Activated T-helper 17 cell treated with anti-CD3 and anti-CD28 coated beads, Interleukin-2, amount 50 U/mL, for 72 hours (primary cell): ENCODE data around the gene NPFFR2. TPM values are rescaled to one million over a fixed set of nuclear protein-coding genes. Genes with fewer than 3 reads are reported as not detected.
A peak's percentile ranks its signal among the peaks of the same experiment; 100 is the strongest.
"Not testable (repeated sequence)": the region's sequence is repeated elsewhere in the genome, so short reads cannot be mapped to it uniquely, and the experiment has no call there.

ENCODE experiments used
- ATAC-seq: fragments of 150-1000 bp; cut with Tn5 transposase; replicated peaks from 2 replicates; pipeline ENCODE4 v1.10.0; 2021; ENCODE audit warnings: mild to moderate bottlenecking, moderate library complexity
- H3K27ac Mint-ChIP-seq: one replicate; pipeline ENCODE4 v1.8.0; 2022; ENCODE audit warnings: mixed read lengths
- H3K27me3 Mint-ChIP-seq: one replicate; pipeline ENCODE4 v1.8.0; 2022; ENCODE audit warnings: mixed read lengths
- H3K36me3 Mint-ChIP-seq: one replicate; pipeline ENCODE4 v1.8.0; 2022; ENCODE audit warnings: low read depth, mild to moderate bottlenecking, mixed read lengths
- H3K4me1 Mint-ChIP-seq: one replicate; pipeline ENCODE4 v1.8.0; 2022; ENCODE audit warnings: mixed read lengths
- H3K4me3 Mint-ChIP-seq: one replicate; pipeline ENCODE4 v1.8.0; 2022; ENCODE audit warnings: mild to moderate bottlenecking, mixed read lengths
- H3K9me3 Mint-ChIP-seq: one replicate; pipeline ENCODE4 v1.8.0; 2022; ENCODE audit warnings: mixed read lengths
- total RNA-seq, 2 donors: library from RNA; stranded (reverse); gene quantifications; one replicate each; pipeline ENCODE4 v1.2.3, GENCODE V29; 2022

The NPFFR2 gene
- total RNA-seq, 2 donors from 2014 or later = not detected

GRCh38 chr4:72084587-72085011 lies 52.8 kb downstream of the NPFFR2 start:
- H3K4me1 Mint-ChIP-seq = no peaks in the 10 kb centered on the region
- no peak overlapping the region for H3K4me3 Mint-ChIP-seq
- no peaks in the 10 kb centered on the region for H3K27me3 Mint-ChIP-seq
- peaks cover under 1% of the 10 kb centered on the region for H3K9me3 Mint-ChIP-seq
- no peak overlapping the region for H3K27ac Mint-ChIP-seq
- H3K36me3 Mint-ChIP-seq = no peaks in the 10 kb centered on the region
- ATAC-seq = no peak

- H3K9me3 Mint-ChIP-seq = peaks cover 10% of the 10 kb centered on the region
- not testable (repeated sequence) for ATAC-seq, H3K27me3 Mint-ChIP-seq, H3K4me1 Mint-ChIP-seq, H3K4me3 Mint-ChIP-seq, H3K27ac Mint-ChIP-seq, H3K36me3 Mint-ChIP-seq
Measured at GRCh38 chr4:72090606-72091005, 58.8 kb downstream of the NPFFR2 start.

- H3K4me1 Mint-ChIP-seq = no peaks in the 10 kb centered on the region
- ATAC-seq = no peak
- no peaks in the 10 kb centered on the region for H3K27me3 Mint-ChIP-seq
- peaks cover 10% of the 10 kb centered on the region for H3K9me3 Mint-ChIP-seq
- H3K4me3 Mint-ChIP-seq = no peak overlapping the region
- no peak overlapping the region for H3K27ac Mint-ChIP-seq
- no peaks in the 10 kb centered on the region for H3K36me3 Mint-ChIP-seq
Measured at GRCh38 chr4:72094059-72094797, 62.4 kb downstream of the NPFFR2 start.

GRCh38 chr4:72107456-72107855 lies 75.7 kb downstream of the NPFFR2 start:
- Mint-ChIP-seq H3K9me3 (peaks cover 3% of the 10 kb centered on the region), H3K4me3 (no peak overlapping the region), H3K27ac (no peak overlapping the region), H3K36me3 (no peaks in the 10 kb centered on the region), H3K4me1 (peaks cover 3% of the 10 kb centered on the region), H3K27me3 (no peaks in the 10 kb centered on the region)
- no peak for ATAC-seq

- Mint-ChIP-seq H3K27me3 (no peaks in the 10 kb centered on the region), H3K4me3 (no peak overlapping the region), H3K4me1 (peaks cover 4% of the 10 kb centered on the region), H3K36me3 (no peaks in the 10 kb centered on the region), H3K9me3 (peaks cover 5% of the 10 kb centered on the region), H3K27ac (no peak overlapping the region)
- no peak for ATAC-seq
Measured at GRCh38 chr4:72109364-72109763, 77.6 kb downstream of the NPFFR2 start.

GRCh38 chr4:72109959-72110497 lies 78.2 kb downstream of the NPFFR2 start:
- Mint-ChIP-seq H3K4me1 (peaks cover 4% of the 10 kb centered on the region), H3K4me3 (no peak overlapping the region), H3K27me3 (no peaks in the 10 kb centered on the region), H3K27ac (no peak overlapping the region), H3K9me3 (peaks cover 5% of the 10 kb centered on the region), H3K36me3 (no peaks in the 10 kb centered on the region)
- no peak for ATAC-seq

GRCh38 chr4:72110886-72111285 lies 79.1 kb downstream of the NPFFR2 start:
- Mint-ChIP-seq H3K27me3 (no peaks in the 10 kb centered on the region), H3K27ac (no peak overlapping the region), H3K36me3 (no peaks in the 10 kb centered on the region), H3K4me3 (no peak overlapping the region), H3K9me3 (peaks cover 5% of the 10 kb centered on the region), H3K4me1 (peaks cover 4% of the 10 kb centered on the region)
- ATAC-seq = no peak

- Mint-ChIP-seq H3K9me3 (peaks cover 5% of the 10 kb centered on the region), H3K27me3 (no peaks in the 10 kb centered on the region), H3K36me3 (no peaks in the 10 kb centered on the region), H3K27ac (no peak overlapping the region), H3K4me3 (no peak overlapping the region), H3K4me1 (peaks cover 4% of the 10 kb centered on the region)
- no peak for ATAC-seq
Measured at GRCh38 chr4:72111863-72112262, 80.1 kb downstream of the NPFFR2 start.

GRCh38 chr4:72112514-72113156 lies 80.8 kb downstream of the NPFFR2 start:
- peaks cover 5% of the 10 kb centered on the region for H3K9me3 Mint-ChIP-seq
- peak overlapping the region; percentile 51 for H3K27ac Mint-ChIP-seq
- H3K36me3 Mint-ChIP-seq = no peaks in the 10 kb centered on the region
- H3K4me3 Mint-ChIP-seq = no peak overlapping the region
- peaks cover 4% of the 10 kb centered on the region for H3K4me1 Mint-ChIP-seq
- peak; percentile 95 for ATAC-seq
- peaks cover under 1% of the 10 kb centered on the region for H3K27me3 Mint-ChIP-seq

- ATAC-seq = no peak
Measured at GRCh38 chr4:72118017-72118416, 86.2 kb downstream of the NPFFR2 start.

GRCh38 chr4:72119946-72120345 lies 88.1 kb downstream of the NPFFR2 start:
- no peak overlapping the region for H3K4me3 Mint-ChIP-seq
- peaks cover 5% of the 10 kb centered on the region for H3K9me3 Mint-ChIP-seq
- no peaks in the 10 kb centered on the region for H3K4me1 Mint-ChIP-seq
- peaks cover 7% of the 10 kb centered on the region for H3K27me3 Mint-ChIP-seq
- no peak for ATAC-seq
- no peaks in the 10 kb centered on the region for H3K36me3 Mint-ChIP-seq
- no peak overlapping the region for H3K27ac Mint-ChIP-seq

More at GRCh38 chr4:72118017-72118416, 86.2 kb downstream of the NPFFR2 start:
- no peaks in the 10 kb centered on the region for H3K4me1 Mint-ChIP-seq
- no peak overlapping the region for H3K27ac Mint-ChIP-seq
- H3K9me3 Mint-ChIP-seq = peaks cover 5% of the 10 kb centered on the region
- H3K36me3 Mint-ChIP-seq = no peaks in the 10 kb centered on the region
- no peak overlapping the region for H3K4me3 Mint-ChIP-seq
- peaks cover 7% of the 10 kb centered on the region for H3K27me3 Mint-ChIP-seq

GRCh38 chr4:72128741-72129140 lies 96.9 kb downstream of the NPFFR2 start:
- no peaks in the 10 kb centered on the region for H3K27me3 Mint-ChIP-seq
- no peaks in the 10 kb centered on the region for H3K4me1 Mint-ChIP-seq
- H3K27ac Mint-ChIP-seq = no peak overlapping the region
- no peak overlapping the region for H3K4me3 Mint-ChIP-seq
- ATAC-seq = no peak
- H3K36me3 Mint-ChIP-seq = no peaks in the 10 kb centered on the region
- peaks cover 3% of the 10 kb centered on the region for H3K9me3 Mint-ChIP-seq

GRCh38 chr4:72136429-72136828 lies 104.6 kb downstream of the NPFFR2 start:
- Mint-ChIP-seq H3K4me3 (no peak overlapping the region), H3K9me3 (peaks cover 8% of the 10 kb centered on the region), H3K4me1 (no peaks in the 10 kb centered on the region), H3K27ac (no peak overlapping the region), H3K27me3 (no peaks in the 10 kb centered on the region), H3K36me3 (no peaks in the 10 kb centered on the region)
- ATAC-seq = no peak

GRCh38 chr4:72139997-72140396 lies 108.2 kb downstream of the NPFFR2 start:
- H3K27ac Mint-ChIP-seq, H3K27me3 Mint-ChIP-seq, H3K4me3 Mint-ChIP-seq, H3K36me3 Mint-ChIP-seq, H3K9me3 Mint-ChIP-seq, H3K4me1 Mint-ChIP-seq, ATAC-seq: not testable (repeated sequence)

- Mint-ChIP-seq H3K27ac (no peak overlapping the region), H3K4me3 (no peak overlapping the region), H3K36me3 (no peaks in the 10 kb centered on the region), H3K4me1 (no peaks in the 10 kb centered on the region), H3K9me3 (peaks cover 5% of the 10 kb centered on the region), H3K27me3 (no peaks in the 10 kb centered on the region)
- ATAC-seq = no peak
Measured at GRCh38 chr4:72144241-72144640, 112.4 kb downstream of the NPFFR2 start.
